ENCODE data around the gene ARHGAP22.
"Not testable (repeated sequence)": the region's sequence is repeated elsewhere in the genome, so short reads cannot be mapped to it uniquely, and the experiment has no call there.

The ARHGAP22 gene

DNA sequence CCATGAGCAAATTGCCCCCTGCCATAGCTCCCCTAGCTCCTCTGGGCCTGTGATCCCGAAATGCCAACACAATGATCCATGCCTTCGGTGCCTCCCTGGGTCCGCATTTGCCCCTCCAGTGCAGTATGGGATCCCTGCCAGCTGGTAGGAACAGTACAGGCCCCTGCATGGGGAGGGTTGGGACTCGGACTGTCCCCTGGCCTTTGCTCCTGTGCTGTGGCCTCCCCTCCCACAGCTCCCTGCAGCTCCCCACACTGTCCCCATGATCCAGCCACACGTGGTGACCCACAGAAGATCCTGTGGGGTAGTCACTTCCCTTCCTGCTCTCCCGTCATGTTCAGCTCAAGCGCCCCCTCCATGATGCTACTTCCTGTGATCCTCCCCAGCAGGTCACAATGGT lies 158.1 kb downstream of the ARHGAP22 start:
- DNase-seq = no peak

DNA sequence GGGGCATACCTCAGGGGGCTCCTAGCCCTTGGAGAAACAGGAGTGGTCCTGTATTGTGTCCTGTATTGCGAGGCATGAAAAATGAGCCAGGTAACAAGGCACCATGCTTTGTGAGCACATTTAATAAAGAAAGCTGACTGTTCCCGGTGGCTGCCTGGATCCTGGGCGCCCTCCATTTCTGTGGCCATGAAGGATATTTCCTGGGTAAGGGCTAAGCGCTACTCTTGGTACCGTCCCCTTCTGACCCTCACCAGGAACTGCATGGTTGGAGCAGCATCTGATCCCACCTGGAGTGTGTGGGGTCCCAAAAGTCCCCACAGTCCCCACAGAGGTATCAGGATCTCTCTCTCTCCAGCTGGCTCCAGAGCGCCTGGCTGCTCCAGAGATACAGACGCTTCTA lies 158.9 kb downstream of the ARHGAP22 start:
- DNase-seq = no peak

DNA sequence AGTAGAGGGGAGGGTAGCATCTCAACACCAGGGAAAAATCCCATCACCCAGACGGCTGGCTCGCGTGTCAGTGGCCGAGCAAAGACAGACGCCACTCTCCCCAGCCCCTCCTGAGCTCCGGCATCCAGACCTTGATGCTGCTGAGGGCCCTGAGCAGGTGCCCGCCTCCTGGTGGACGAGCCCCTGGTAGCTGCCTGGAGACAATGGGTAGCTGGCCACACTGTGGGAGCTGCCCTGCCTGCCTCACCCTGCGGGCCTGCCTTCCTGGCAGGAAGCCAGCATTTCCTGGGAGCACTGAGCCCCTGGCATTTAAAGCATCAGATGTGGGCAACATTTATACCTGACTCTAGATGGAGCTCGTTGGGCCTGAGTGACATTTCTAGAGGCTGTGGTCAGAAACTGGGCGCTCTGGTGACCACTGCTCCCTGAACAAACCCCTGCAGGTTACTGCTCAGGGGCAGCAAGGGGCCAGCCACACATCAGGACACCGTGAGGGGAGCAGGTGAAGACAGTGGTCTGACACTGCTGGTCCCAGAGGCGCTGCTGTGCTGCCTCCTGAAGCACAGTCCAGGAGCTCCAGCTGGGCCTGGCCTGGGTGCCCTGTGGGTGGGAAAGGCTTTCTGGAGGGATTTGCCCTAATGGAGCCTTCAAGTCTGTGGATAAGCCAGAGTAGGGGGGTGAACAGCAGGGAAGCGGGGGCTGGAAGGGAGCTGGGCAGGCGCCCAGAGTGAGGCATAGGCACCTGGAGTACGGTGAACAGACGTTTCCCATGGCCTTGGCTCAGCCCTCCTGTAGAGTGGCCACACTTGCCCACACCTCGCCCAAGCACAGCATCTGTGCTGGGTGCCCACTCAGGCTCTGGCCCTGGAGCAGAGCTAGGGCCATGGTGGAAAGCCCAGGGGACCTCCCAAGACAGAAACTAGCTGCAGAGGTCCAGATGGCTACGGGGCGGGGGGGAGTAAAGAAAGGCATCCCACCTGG lies 159.7 kb downstream of the ARHGAP22 start:
- DNase-seq = no peak

DNA sequence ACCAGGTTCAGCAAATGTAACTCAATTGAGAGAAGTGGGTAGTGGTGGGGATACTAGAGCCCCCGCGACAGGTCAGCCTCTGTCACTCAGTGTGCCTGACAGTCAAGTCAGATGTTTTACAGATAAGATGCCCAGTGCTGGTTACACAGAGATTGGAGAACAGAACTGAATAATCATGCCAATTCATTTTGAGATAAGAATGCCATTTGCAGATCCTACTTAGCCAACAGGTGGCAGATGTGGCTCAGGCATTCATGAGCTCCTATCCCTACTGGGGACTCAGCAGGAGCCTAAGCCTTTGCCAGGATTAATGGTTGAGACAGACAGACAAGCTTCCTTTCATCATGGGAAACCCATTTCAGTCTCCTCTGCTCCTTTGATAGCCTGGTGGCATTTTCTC lies 160.6 kb downstream of the ARHGAP22 start:
- peak; percentile 86 for DNase-seq

DNA sequence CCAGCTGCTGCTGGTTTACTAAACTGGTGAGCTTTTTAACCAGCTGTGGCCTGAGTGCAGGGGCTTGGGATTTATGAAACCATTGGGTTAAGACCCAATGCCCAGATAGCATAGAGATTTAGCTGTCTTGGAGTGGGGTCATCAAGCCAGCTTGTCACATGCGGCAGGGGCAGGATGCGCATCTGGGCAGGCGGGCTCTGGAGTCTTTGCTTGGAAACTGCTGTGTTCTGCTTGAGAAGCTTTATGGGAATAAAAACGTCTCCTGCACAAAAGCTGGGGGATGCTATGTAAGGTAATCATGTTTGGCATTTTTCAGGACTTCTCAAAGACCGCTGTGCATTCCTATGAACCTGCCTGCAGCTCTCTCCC lies 162.1 kb downstream of the ARHGAP22 start:
- DNase-seq = no peak

DNA sequence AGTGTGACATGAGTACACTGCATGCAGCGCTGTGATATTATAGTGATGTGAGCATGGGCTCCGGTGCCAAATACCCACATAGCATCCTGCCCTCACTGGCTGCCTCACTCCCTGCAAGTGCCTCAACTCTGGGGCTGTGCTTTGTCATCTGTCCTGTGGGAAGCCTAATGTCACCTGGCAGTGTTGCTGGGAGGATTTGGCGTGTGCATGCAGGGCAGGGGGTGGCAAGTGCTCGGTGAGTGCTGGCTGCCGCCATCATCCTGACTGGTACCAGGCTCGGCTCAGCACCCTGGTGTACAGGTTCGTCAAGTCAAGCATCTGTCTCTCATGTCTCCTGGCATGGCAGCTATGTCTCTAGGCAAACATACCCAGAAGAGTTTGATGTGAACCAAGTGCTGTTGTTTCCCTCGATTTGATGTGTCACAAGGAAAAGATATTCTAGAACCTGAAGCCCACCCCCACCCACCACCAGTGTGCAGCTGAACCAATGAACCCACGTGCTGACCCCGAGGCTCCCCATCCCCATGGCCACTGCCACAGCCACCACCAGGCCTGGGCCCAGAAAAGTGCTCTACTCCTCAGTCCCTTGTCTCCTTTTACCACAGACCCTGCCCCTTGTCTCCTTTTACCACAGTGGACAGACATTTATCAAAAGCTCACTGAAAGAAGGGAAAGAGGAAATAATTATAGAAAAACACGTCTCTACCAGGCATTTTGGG lies 162.6 kb downstream of the ARHGAP22 start:
- no peak for DNase-seq

DNA sequence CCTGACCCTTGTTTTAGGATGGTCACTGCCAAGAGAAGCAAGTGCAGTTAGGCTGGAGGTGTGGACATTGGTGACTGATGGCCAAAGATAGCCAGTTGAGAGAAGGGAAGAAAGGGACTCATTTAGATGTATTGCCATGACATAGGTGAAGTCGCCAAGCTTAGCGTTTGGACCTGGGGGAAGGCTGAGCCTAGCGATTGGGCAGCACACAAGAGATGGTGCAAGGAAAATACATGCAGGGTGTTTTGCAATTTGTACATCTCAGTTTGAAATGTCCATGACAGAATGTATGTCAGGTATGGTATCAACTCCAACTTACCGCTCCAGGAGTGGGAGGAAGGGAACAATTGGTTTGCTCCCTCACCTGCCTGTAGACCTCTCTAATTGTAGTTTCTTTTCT lies 164.1 kb downstream of the ARHGAP22 start:
- no peak for DNase-seq

DNA sequence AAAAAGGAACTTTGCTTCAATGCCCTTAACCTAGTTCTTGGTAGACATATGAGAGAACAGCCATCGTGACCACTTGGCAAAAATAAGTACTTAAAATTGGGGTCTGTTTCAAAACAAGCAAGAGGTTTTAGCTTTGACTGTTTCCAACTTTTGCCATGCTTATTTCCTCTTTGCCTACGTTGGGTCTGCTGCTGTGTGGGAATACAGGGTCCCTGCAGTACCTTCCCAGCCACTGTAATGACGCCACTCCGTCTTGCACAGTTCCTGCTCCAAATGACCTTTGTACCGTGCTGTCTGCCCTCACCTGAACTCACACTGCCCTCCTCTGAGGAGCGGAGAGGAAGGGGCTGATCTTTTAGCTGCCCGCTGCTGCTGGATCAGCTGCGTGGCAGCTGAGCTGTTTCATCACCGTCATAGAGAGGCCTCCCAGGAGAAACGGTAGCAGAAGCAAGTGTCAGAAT lies 165.3 kb downstream of the ARHGAP22 start:
- no peak for DNase-seq

DNA sequence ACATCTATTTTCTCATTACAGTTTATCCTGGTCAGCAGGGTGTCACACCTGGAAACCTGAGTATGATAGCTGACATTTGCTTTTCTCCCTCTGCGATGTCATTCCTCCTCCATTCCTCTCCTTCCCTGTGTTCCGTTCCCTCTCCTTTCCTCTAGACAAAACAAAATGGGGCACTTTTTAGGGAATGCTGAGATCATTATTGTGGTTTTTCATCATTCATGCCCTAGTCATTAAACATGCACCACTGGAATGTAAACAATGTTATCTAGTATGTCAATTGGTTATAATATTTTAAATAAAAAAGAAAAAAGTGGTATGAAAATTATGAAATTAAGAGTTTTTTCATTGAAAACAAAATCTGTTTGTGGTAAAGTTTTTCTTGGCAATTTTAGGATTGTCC lies 165.8 kb downstream of the ARHGAP22 start:
- no peak for DNase-seq

GRCh38 chr10:48437546-48437945 lies 167.3 kb downstream of the ARHGAP22 start:
- DNase-seq = no peak

DNA sequence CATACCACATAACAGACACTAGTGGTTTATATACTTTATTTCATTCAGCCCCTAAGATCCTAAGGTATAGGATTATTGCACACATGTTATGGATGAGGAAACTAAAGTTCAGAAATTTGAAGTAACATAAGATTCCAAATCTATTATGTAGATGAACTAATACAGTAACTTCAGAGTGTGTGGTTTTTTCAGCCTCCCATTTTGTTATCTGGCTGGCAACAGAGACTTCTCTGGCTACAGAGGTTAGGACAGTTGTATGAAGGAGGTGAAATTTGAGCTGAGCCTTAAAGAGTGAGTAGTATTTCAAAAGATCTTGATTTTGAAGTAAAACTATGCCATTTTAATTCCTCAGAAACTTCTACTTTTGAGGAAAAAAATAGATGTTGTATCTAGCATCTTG lies 173.0 kb downstream of the ARHGAP22 start:
- peak; percentile 86 for DNase-seq

- no peak for DNase-seq
Observed at GRCh38 chr10:48430402-48430993, 174.4 kb downstream of the ARHGAP22 start.

DNA sequence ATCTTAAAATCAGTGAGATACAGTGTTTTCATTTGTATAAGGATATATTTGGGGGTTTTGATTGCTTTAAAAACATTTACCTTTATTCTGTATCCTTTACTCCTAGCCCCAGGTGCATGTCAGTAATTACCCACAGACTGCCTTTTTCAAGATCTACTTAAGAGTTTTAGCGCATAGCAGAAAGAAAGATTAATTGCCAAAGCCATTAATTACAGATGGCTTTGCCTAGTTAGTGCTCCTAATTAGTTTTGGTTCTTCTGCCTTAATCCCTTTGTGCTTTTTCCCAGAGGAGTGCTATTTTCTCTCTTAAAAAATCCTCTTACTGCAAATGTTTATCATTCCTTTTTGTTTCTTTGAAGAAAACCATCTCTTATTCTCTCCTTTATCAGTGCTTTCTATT lies 175.6 kb downstream of the ARHGAP22 start:
- no peak for DNase-seq

DNA sequence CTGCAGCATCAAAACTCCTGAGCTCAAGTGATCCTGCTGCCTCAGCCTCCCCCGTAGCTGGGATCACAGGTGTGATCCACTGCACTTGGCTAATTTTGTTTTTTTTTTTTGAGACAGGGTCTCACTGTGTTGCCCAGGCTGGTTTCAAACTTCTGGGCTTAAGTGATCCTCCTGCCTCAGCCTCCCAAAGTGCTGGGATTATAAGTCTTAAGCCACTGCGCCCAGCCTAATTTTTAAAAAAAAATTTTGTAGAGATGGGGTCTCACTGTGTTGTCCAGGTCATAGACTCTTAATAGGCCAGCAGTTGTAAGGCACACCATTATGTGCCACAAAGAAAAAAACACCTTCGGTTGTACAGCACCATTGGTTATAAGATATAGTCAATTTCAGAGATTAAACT lies 176.0 kb downstream of the ARHGAP22 start:
- no peak for DNase-seq

DNA sequence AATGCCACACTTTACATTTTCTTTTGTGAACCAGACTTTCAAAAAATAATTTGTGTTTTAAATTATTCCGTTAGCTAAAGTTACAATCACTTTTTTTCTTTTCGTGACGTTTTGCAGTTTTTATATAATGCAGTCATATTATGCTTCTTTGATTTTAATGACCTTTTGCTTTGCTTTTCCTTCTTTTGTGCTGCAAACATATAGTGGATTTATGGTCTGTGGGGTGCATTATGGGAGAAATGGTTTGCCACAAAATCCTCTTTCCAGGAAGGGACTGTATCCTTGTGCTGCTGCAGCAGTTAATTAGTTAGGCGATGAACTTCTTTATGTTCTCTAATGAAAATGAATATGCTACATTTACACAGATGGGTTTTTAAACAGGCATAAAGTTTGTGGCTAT lies 181.0 kb downstream of the ARHGAP22 start:
- no peak for DNase-seq

- DNase-seq = not testable (repeated sequence)
Observed at GRCh38 chr10:48421862-48422261, 183.0 kb downstream of the ARHGAP22 start.

- no peak for DNase-seq
Observed at GRCh38 chr10:48419714-48420113, 185.2 kb downstream of the ARHGAP22 start.

DNA sequence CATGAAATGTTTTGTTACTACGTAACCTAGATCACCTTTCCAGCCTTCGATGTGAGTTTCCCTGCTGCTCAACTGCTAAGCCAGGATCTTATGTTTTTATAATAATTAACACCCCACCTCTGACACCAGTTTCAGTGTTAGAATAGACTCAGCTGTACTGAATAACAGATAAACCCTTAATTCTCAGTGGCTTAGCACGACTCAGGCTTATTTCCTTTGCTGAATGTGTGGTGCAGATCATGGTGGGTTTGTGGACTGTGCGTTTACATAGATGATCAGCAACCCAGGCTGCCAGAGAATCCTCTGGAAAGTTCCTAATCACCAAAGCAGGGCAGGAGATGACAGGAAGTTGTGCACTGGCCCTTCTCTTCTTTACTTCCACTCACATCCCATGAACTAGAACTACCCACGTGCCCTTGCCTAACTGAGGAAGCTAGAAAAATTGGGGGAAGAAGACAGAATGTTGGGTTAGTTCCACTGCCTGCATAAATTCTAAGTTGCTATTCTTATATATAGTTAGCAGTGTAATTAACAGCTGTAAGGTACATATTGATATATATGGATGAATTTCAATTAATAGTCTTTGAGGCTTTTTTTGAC lies 186.6 kb downstream of the ARHGAP22 start:
- DNase-seq = no peak

- DNase-seq = no peak
Observed at GRCh38 chr10:48417374-48417773, 187.5 kb downstream of the ARHGAP22 start.

DNA sequence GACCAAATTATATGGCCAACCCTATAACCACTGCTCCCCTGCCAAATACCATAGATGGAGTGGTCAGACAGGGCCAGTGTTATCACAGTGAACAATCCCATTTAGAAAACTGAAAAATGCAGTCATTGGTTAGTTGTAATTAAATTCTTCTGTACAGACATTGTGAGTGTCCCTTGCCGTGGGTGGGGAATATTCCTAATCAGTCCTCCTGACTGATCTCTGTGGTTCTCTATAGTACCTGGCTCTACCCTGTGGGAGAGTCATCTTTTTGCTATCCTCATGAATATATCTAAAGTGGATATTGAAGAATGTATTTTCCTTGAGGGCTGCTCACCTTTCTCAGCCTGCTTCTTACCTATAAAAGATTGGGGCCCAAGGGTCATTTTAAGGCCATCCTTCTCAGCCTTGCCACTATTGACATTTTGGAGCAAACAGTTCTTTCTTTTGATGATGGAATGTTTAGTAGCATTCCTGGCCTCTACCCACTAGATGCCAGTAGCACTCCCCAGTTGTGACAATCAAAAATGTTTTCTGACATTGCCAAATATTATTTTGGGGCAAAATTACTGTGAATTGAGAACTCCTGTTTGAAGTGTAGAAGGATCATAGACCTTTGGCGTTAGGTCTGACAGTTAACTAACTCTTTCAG lies 188.2 kb downstream of the ARHGAP22 start:
- DNase-seq = no peak

DNA sequence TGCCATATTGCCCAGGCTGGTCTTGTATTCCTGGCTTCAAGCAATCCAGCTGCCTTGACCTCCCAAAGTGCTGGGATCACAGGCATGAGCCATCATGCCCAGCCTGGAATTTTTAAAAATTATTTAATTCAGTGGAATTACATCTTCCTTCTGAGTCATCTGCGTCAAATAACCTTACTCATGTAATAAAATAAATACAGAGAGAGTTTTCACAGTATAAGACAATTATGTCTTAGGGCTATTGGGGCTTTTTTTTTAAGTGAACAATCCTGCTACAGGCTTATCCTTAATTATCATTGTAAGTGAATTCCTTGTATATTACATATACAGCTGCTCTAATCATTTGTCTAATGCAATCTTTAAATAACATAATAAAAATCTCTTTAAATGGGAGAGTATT lies 190.1 kb downstream of the ARHGAP22 start:
- DNase-seq = no peak

GRCh38 chr10:48414160-48414559 lies 190.7 kb downstream of the ARHGAP22 start:
- no peak for DNase-seq

DNA sequence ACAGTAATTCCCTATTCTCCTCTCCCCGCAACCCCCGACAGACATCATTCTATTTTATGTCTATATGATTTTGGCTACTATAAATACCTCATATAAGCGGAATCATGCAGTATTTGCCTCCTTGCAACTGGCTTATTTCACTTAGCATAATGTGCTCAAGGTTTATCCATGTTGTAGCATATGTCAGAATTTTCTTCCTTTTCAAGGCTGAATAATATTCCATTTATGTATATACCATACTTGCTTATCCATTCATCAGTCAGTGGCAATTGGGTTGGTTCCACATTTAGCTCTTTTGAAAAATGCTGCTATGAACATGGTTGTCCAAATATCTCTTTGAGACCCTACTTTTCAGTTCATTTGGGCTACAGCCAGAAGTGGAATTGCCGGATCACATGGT lies 191.9 kb downstream of the ARHGAP22 start:
- DNase-seq = no peak
